ENCODE data around the gene EPSTI1. TPM values are rescaled to one million over a fixed set of nuclear protein-coding genes. Genes with fewer than 3 reads are reported as not detected.

EPSTI1 gene
- total and polyA plus RNA-seq, 10 of the 15 experiments (the other 5 are each of a cell fraction or from before 2014, with no cell fraction given) = 4.7 to 32.0 (median 24.2) TPM

GRCh38 chr13:43003010-43003409, 11.0 kb upstream of the EPSTI1 start:
- ATAC-seq (no peak), DNase-seq (ENCODE audit: low read depth, low spot score) (no peak), FAIRE-seq (no peak)
- intact Hi-C loops (cut with micrococcal nuclease; ENCODE audit: unreplicated experiment) (no loop called here), in situ Hi-C loops (cut with MboI) (no loop called here)
- WGBS (ENCODE audit: insufficient coverage, insufficient replicate concordance, low lambda C conversion rate, missing lambda C conversion rate) = 89% methylated on average over 2 of the region's 2 CpGs
- no TSS peak for BruUV-seq (replicated peaks)
- Histone ChIP-seq H3K9ac (ENCODE audit: control insufficient read depth, insufficient read depth, low read length) (no peak overlapping the region), H3K27ac (ENCODE audit: control insufficient read depth, insufficient read depth) (no peak overlapping the region), H3K79me2 (ENCODE audit: control insufficient read depth, insufficient read depth, low read length) (no peaks in the 10 kb centered on the region), H3K4me3 (no peak overlapping the region), H2AFZ (ENCODE audit: control insufficient read depth, low read depth, low read length) (no peak overlapping the region), H3K9me3 (replicated peaks; ENCODE audit: control insufficient read depth, insufficient read depth, low read length) (no peaks in the 10 kb centered on the region), H3K36me3 (ENCODE audit: control insufficient read depth in 2 of 2, insufficient read depth in 2 of 2, low read length in 1 of 2) (no peaks in the 10 kb centered on the region), H3K4me2 (ENCODE audit: control insufficient read depth, insufficient read depth) (no peak overlapping the region), H3K4me1 (ENCODE audit: control insufficient read depth, insufficient read depth, low read length) (peaks cover 1% of the 10 kb centered on the region; the same call in 1 of the 2 replicates), H4K20me1 (ENCODE audit: control insufficient read depth, insufficient read depth) (no peaks in the 10 kb centered on the region), H3K27me3 (replicated peaks in 1 of 2; ENCODE audit: control insufficient read depth in 2 of 2, insufficient read depth in 2 of 2, low read length in 1 of 2) (no peaks in the 10 kb centered on the region)
- TF ChIP-seq SPI1 (IDR thresholded peaks at IDR 0.05; ENCODE audit: borderline replicate concordance, insufficient read depth, low read depth, low read length) = no peak
- POLR2A ChIA-PET = interaction anchor here (0.6 kb wide), 1 partner anchor 12 kb away, joined by 3 read pairs; no protein-coding TSS in a partner anchor
- RAD21 ChIA-PET (ENCODE audit: unreplicated experiment) = no interaction called here
- SMC1A ChIA-PET (ENCODE audit: uncharacterized antibody, unreplicated experiment) = interaction anchor here (0.7 to 1.2 kb wide), 3 partner anchors 20 to 52 kb away, joined by 3 read pairs; no protein-coding TSS in a partner anchor
- CTCF ChIA-PET = no interaction called here

GRCh38 chr13:43002021-43002420, 10.0 kb upstream of the EPSTI1 start:
- no peaks in the 10 kb centered on the region for H4K20me1 ChIP-seq (ENCODE audit: control insufficient read depth, insufficient read depth)
- H3K79me2 ChIP-seq (ENCODE audit: control insufficient read depth, insufficient read depth, low read length) = no peaks in the 10 kb centered on the region
- intact Hi-C loops (cut with micrococcal nuclease; ENCODE audit: unreplicated experiment) = no loop called here
- H2AFZ ChIP-seq (ENCODE audit: control insufficient read depth, low read depth, low read length) = no peak overlapping the region
- WGBS (ENCODE audit: insufficient coverage, insufficient replicate concordance, low lambda C conversion rate, missing lambda C conversion rate) = 98% methylated on average over 2 of the region's 2 CpGs
- no peaks in the 10 kb centered on the region for H3K27me3 ChIP-seq (replicated peaks in 1 of 2; ENCODE audit: control insufficient read depth in 2 of 2, insufficient read depth in 2 of 2, low read length in 1 of 2)
- ChIA-PET CTCF (no interaction called here), RAD21 (ENCODE audit: unreplicated experiment) (no interaction called here), SMC1A (ENCODE audit: uncharacterized antibody, unreplicated experiment) (interaction anchor here (1.0 kb wide), 1 partner anchor 12 kb away, joined by 3 read pairs; no protein-coding TSS in a partner anchor), POLR2A (no interaction called here)
- H3K27ac ChIP-seq (ENCODE audit: control insufficient read depth, insufficient read depth) = no peak overlapping the region
- ATAC-seq (no peak), DNase-seq (ENCODE audit: low read depth, low spot score) (no peak), FAIRE-seq (no peak)
- H3K36me3 ChIP-seq (ENCODE audit: control insufficient read depth in 2 of 2, insufficient read depth in 2 of 2, low read length in 1 of 2) = no peaks in the 10 kb centered on the region
- H3K4me2 ChIP-seq (ENCODE audit: control insufficient read depth, insufficient read depth) = no peak overlapping the region
- in situ Hi-C loops (cut with MboI) = no loop called here
- no peak for TF ChIP-seq DPF2 (IDR thresholded peaks at IDR 0.05)
- TF ChIP-seq, protein P1, sequence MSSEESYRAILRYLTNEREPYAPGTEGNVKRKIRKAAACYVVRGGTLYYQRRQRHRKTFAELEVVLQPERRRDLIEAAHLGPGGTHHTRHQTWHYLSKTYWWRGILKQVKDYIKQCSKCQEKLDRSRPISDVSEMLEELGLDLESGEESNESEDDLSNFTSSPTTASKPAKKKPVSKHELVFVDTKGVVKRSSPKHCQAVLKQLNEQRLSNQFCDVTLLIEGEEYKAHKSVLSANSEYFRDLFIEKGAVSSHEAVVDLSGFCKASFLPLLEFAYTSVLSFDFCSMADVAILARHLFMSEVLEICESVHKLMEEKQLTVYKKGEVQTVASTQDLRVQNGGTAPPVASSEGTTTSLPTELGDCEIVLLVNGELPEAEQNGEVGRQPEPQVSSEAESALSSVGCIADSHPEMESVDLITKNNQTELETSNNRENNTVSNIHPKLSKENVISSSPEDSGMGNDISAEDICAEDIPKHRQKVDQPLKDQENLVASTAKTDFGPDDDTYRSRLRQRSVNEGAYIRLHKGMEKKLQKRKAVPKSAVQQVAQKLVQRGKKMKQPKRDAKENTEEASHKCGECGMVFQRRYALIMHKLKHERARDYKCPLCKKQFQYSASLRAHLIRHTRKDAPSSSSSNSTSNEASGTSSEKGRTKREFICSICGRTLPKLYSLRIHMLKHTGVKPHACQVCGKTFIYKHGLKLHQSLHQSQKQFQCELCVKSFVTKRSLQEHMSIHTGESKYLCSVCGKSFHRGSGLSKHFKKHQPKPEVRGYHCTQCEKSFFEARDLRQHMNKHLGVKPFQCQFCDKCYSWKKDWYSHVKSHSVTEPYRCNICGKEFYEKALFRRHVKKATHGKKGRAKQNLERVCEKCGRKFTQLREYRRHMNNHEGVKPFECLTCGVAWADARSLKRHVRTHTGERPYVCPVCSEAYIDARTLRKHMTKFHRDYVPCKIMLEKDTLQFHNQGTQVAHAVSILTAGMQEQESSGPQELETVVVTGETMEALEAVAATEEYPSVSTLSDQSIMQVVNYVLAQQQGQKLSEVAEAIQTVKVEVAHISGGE (CRISPR knock-in tag; IDR thresholded peaks at IDR 0.05) = no peak
- no peak for TF ChIP-seq CHD4 (IDR thresholded peaks at IDR 0.05)
- TF ChIP-seq, protein P2, sequence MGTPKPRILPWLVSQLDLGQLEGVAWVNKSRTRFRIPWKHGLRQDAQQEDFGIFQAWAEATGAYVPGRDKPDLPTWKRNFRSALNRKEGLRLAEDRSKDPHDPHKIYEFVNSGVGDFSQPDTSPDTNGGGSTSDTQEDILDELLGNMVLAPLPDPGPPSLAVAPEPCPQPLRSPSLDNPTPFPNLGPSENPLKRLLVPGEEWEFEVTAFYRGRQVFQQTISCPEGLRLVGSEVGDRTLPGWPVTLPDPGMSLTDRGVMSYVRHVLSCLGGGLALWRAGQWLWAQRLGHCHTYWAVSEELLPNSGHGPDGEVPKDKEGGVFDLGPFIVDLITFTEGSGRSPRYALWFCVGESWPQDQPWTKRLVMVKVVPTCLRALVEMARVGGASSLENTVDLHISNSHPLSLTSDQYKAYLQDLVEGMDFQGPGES (IDR thresholded peaks at IDR 0.05) = no peak
- no TSS peak for BruUV-seq (replicated peaks)
- no peak overlapping the region for H3K9ac ChIP-seq (ENCODE audit: control insufficient read depth, insufficient read depth, low read length)
- H3K9me3 ChIP-seq (replicated peaks; ENCODE audit: control insufficient read depth, insufficient read depth, low read length) = no peaks in the 10 kb centered on the region; the same call in 2 of the 3 replicates
- no peak overlapping the region for H3K4me3 ChIP-seq
- peaks cover 11% of the 10 kb centered on the region for H3K4me1 ChIP-seq (ENCODE audit: control insufficient read depth, insufficient read depth, low read length)

Data from GM12878 (cell line).